ENCODE data around the gene ADD3. TPM values are rescaled to one million over a fixed set of nuclear protein-coding genes. Genes with fewer than 3 reads are reported as not detected.

Gene ADD3
- total RNA-seq, 1 experiment from 2014 or later: 59.9 TPM

DNA sequence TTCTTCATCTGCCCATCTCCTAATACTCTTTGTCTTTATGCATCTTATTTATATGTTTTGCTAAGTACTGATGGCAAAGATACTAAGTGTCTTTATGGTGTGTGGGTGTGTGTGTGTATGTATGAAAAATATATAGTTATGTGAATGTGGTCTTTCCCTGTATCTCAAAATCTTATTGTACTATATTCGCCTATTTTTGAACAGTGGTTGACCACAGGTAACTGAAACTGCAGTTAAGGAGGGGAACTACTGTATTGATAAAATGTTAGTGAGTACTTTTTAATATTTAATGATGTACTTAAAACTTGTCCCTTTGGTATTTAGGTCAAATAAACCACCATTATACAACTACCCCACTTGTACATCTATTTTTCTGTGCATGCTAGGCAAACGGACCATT is 85.9 kb downstream of the ADD3 start:
- Histone ChIP-seq H3K4ac (ENCODE audit: low read depth, low read length) (no peak overlapping the region), H2BK120ac (ENCODE audit: low read depth, low read length, poor library complexity, severe bottlenecking) (no peak overlapping the region), H3K79me1 (ENCODE audit: insufficient read depth, low read depth, low read length, poor library complexity, severe bottlenecking) (peaks cover 3% of the 10 kb centered on the region), H4K5ac (ENCODE audit: insufficient read length, low read depth, low read length) (no peak overlapping the region), H3K23me2 (ENCODE audit: insufficient read length, low read depth, low read length, poor library complexity, severe bottlenecking) (no peaks in the 10 kb centered on the region), H4K91ac (ENCODE audit: insufficient read length, low read depth, low read length) (no peak overlapping the region), H3K4me1 (ENCODE audit: insufficient read depth, low read length) (no peaks in the 10 kb centered on the region), H2BK12ac (ENCODE audit: insufficient read length, low read depth, low read length) (no peak overlapping the region), H3K14ac (ENCODE audit: insufficient read depth, low read length) (no peak overlapping the region), H4K8ac (replicated peaks; ENCODE audit: insufficient read length, low read depth, low read length) (no peak overlapping the region), H3K18ac (ENCODE audit: insufficient read length, low read depth, low read length) (no peak overlapping the region), H3K9me3 (ENCODE audit: control insufficient read depth, low read depth, low read length) (no peaks in the 10 kb centered on the region), H4K20me1 (ENCODE audit: control insufficient read depth, insufficient read depth, insufficient read length) (no peaks in the 10 kb centered on the region), H3K79me2 (ENCODE audit: insufficient read depth, low read length) (no peaks in the 10 kb centered on the region; the same call in 1 of the 2 replicates), H2BK20ac (ENCODE audit: low read depth, low read length, poor library complexity, severe bottlenecking) (no peak overlapping the region), H3K4me2 (ENCODE audit: insufficient read depth, insufficient read length, low read length) (no peak overlapping the region), H2BK15ac (ENCODE audit: low read depth, low read length) (no peak overlapping the region), H2BK5ac (ENCODE audit: insufficient read length, low read length) (no peak overlapping the region), H3K56ac (ENCODE audit: insufficient read length, low read depth, low read length) (no peak overlapping the region), H2AFZ (ENCODE audit: low read length) (no peak overlapping the region), H3K9ac (ENCODE audit: extremely low read depth, insufficient read length, low read length) (no peak overlapping the region), H3K27me3 (ENCODE audit: insufficient read depth, low read length) (no peaks in the 10 kb centered on the region), H2AK5ac (ENCODE audit: insufficient read length, low read length) (no peak overlapping the region), H3T11ph (ENCODE audit: low read length) (no peak overlapping the region), H3K23ac (ENCODE audit: insufficient read length, low read depth, low read length) (no peak overlapping the region), H3K27ac (ENCODE audit: insufficient read length, low read depth, low read length) (no peak overlapping the region)
- TF ChIP-seq, protein P1, sequence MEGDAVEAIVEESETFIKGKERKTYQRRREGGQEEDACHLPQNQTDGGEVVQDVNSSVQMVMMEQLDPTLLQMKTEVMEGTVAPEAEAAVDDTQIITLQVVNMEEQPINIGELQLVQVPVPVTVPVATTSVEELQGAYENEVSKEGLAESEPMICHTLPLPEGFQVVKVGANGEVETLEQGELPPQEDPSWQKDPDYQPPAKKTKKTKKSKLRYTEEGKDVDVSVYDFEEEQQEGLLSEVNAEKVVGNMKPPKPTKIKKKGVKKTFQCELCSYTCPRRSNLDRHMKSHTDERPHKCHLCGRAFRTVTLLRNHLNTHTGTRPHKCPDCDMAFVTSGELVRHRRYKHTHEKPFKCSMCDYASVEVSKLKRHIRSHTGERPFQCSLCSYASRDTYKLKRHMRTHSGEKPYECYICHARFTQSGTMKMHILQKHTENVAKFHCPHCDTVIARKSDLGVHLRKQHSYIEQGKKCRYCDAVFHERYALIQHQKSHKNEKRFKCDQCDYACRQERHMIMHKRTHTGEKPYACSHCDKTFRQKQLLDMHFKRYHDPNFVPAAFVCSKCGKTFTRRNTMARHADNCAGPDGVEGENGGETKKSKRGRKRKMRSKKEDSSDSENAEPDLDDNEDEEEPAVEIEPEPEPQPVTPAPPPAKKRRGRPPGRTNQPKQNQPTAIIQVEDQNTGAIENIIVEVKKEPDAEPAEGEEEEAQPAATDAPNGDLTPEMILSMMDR (conservative IDR thresholded peaks at IDR 0.05): no peak
- H3K4me1 Mint-ChIP-seq: no peaks in the 10 kb centered on the region
- no peak for DNase-seq
- H3K27ac Mint-ChIP-seq: no peak overlapping the region
- no peaks in the 10 kb centered on the region for H3K27me3 Mint-ChIP-seq (ENCODE audit: low read depth)
- H3K36me3 Mint-ChIP-seq (ENCODE audit: insufficient read depth in 1 of 3, low read depth in 3 of 3): no peaks in the 10 kb centered on the region
- WGBS (ENCODE audit: extremely low coverage, insufficient read length, low lambda C conversion rate): no CpG with 5 or more reads among the region's 2 CpGs
- H3K9me3 Mint-ChIP-seq: no peaks in the 10 kb centered on the region
- no peak overlapping the region for H3K4me3 Mint-ChIP-seq

Measured in H9 (cell line).